AG09319 (cell line): Measurements from ENCODE around the gene MLIP.

Experiments
- DNase-seq: peaks from one replicate; pipeline ENCODE4 v3.0.0-alpha.2; 2010; ENCODE audit warnings: low read depth; ENCODE audit errors: extremely low read depth
- TF ChIP-seq, protein P1 (sequence below): IDR thresholded peaks from 2 replicates; pipeline ENCODE4 v1.5.1; 2011; ENCODE audit warnings: low read depth, mild to moderate bottlenecking, inconsistent platforms, low read length, moderate library complexity

Gene MLIP

DNA sequence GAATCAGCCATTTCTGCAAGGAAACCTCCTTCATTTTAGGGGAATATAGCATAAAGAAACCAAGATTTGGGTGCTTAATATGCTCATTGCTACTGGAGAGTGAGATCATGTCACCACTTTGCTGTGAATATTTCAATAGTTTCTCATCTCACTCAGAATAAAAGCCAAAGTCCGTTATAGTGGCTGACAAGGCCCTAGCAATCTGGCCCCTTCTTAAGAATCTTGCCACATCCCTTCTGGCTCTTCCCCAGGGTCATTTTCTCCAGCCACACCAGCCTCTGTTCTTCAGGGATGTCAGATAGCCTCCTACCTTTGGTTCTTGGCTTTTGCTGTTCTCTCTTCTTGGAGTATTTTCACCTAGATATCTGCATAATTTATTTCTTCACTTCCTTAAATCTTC, 24.8 kb upstream of the MLIP start:
- TF ChIP-seq, protein P1, sequence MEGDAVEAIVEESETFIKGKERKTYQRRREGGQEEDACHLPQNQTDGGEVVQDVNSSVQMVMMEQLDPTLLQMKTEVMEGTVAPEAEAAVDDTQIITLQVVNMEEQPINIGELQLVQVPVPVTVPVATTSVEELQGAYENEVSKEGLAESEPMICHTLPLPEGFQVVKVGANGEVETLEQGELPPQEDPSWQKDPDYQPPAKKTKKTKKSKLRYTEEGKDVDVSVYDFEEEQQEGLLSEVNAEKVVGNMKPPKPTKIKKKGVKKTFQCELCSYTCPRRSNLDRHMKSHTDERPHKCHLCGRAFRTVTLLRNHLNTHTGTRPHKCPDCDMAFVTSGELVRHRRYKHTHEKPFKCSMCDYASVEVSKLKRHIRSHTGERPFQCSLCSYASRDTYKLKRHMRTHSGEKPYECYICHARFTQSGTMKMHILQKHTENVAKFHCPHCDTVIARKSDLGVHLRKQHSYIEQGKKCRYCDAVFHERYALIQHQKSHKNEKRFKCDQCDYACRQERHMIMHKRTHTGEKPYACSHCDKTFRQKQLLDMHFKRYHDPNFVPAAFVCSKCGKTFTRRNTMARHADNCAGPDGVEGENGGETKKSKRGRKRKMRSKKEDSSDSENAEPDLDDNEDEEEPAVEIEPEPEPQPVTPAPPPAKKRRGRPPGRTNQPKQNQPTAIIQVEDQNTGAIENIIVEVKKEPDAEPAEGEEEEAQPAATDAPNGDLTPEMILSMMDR: no peak
- no peak for DNase-seq

DNA sequence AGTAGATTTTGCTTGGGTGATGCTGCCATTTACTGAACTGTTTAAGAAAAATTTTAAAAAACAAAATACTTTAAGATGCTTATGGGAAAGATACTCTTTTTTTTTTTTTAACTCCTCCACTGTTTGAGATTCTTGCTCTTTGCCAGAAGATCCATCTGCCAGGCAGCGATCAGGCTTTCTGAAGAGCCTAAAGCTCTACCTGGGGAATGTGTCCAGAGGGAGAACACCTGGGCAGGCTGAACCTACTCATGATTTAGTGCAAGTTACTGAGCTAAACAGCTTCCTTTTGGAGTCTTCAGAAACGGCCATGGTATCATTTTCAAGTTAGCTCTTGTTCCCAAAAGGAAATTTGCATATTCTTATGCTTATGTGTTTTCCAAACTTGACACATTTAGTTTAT, 23.5 kb upstream of the MLIP start:
- TF ChIP-seq, protein P1: no peak
- DNase-seq: no peak

DNA sequence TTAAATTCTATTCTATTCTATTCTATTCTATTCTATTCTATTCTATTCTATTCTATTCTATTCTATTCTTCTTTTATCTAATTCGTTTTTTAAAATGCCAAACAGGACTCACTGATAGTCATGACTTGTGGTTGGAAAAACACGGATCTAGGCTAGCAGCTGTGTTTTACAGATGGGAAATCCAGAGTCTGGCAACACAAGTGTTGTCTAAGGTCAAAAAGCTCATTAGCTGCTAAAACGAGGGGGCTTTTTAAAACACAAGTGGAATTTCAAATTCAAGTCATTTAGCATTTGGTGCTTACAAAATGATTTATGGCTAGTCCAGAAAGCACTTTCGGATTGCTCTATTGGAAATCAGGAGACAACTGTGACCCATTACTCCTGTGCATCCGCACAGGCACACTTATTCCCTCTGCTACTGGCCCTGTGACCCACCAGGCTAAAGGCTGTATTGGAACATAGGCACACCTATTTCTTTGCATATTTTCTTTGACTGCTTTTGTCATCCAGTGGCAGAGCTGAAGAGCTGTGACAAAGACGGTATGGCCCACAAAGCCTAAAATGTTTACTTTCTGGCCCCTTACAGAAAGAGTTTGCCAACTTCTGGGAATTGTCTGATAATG, 17.8 kb upstream of the MLIP start:
- DNase-seq: no peak

DNA sequence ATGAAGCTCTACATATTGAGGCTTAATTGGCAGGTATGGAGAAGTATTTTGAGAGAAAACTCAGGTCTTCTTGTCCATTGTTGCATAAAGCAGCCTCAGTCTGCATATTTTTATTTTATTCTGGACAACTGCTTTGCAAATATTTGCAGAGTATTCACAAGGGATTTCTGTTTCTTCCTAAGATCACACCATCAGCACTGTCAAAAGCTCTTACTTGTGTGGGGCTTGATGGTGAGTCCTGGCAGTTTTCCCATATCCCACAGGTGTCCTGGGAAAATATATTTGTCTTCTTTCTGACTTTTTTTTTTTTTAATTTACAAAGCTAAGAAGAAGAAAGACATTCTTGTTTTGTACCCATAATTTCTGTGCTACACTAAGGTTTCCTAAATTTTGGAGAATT, 16.9 kb upstream of the MLIP start:
- no peak for DNase-seq

More for the DNA sequence above, 17.8 kb upstream of the MLIP start:
- TF ChIP-seq, protein P1: no peak

DNA sequence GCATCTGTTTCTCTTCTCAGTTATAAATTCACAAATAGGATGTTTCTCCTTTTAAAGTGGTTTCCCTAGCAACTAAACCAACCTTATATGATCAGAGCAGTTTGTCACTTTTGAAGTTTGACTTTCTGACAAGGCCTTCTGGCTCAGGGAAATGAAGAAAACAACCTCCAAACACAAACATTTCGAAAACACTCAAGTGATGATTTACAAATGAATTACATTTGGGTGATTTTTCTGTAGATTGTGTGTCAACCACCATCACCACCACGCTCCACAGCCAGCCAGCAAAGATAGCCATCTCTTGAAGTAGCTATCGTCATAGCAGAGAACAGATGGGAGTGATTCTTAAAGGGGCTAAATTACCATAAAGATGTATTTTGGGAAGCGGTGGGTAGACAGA, 16.5 kb upstream of the MLIP start:
- TF ChIP-seq, protein P1: no peak
- no peak for DNase-seq

More for the DNA sequence above, 16.9 kb upstream of the MLIP start:
- TF ChIP-seq, protein P1: no peak

DNA sequence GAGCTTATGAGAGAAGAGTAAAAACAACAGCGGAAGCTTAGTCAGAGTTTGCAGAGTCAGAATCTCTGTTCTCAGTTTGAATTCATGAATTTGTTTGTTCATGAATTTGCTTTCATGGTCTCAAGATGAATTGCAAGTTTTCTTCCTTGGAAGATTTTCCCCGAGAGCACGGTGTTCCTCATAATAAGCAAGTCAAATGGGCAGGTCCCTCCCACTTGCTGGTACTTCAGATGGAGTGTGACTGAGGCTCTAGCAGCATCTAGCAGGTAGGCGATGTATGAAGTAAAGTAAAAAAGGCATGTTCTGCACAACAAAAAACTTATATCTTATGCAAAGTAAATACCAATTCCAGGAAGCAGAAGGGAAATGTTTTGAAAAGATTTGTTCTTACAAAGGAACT, 15.5 kb upstream of the MLIP start:
- TF ChIP-seq, protein P1: no peak
- no peak for DNase-seq

DNA sequence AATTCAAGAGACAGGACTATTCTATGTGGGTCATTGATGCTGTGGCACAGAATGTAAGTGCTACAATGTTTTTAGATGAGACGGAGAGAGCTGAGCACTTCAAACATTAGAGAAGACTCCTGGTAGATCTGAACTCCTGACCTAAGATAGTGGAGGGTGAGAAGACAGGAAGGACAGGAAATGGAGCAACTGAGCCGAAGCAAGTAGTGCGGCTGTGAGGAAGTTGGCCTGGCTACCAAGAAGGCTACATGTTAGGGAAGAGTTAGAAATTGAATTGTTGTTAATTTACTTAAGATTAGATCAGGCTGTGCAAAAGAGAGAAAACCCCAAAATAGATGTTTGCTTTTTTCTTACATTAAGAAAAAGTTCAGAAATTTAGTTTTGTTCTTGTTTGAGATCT, 14.4 kb upstream of the MLIP start:
- TF ChIP-seq, protein P1: no peak
- DNase-seq: no peak
